LNCaP clone FGC (cell line): ENCODE measurements around the gene GAS2.

Experiments used
- DNase-seq: peaks from one replicate; pipeline ENCODE4 v3.0.0-alpha.2; 2011; ENCODE audit warnings: low read depth
- H3K4me3 ChIP-seq: 2 replicates; pipeline ENCODE4 v1.5.1; 2011; ENCODE audit warnings: mild to moderate bottlenecking, low read depth, low read length, control low read depth
- TF ChIP-seq, protein P1 (sequence below): IDR thresholded peaks from 2 replicates; pipeline ENCODE4 v1.5.1; 2012; ENCODE audit warnings: mild to moderate bottlenecking; ENCODE audit not compliant: control insufficient read depth, insufficient read depth; ENCODE audit errors: extremely low read depth

The GAS2 gene

DNA sequence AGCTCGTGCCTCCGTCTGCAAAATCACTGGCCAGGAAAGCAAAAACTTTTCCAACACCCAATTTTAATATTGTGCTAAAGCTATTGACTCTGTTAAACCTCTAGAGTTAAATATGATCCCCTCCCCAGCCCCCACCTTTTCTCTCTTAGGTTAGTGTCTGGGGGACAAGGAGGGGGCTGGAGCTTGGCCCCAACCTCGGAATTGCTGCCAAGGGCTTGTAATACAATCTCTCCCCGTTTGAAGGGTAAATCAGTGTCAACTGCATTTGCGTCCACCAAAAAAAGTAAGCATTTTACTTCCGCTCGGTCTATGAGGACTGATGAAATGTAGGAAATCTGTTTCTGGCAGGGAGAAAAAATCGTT is at the start of gene GAS2:
TSS of gene GAS2 (plus strand) at position 287 of the 363 bp plus-strand sequence. CDS start 8,259 bp downstream, outside the sequence.
- TF ChIP-seq, protein P1, sequence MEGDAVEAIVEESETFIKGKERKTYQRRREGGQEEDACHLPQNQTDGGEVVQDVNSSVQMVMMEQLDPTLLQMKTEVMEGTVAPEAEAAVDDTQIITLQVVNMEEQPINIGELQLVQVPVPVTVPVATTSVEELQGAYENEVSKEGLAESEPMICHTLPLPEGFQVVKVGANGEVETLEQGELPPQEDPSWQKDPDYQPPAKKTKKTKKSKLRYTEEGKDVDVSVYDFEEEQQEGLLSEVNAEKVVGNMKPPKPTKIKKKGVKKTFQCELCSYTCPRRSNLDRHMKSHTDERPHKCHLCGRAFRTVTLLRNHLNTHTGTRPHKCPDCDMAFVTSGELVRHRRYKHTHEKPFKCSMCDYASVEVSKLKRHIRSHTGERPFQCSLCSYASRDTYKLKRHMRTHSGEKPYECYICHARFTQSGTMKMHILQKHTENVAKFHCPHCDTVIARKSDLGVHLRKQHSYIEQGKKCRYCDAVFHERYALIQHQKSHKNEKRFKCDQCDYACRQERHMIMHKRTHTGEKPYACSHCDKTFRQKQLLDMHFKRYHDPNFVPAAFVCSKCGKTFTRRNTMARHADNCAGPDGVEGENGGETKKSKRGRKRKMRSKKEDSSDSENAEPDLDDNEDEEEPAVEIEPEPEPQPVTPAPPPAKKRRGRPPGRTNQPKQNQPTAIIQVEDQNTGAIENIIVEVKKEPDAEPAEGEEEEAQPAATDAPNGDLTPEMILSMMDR, result no peak
- no peak for DNase-seq
- H3K4me3 ChIP-seq, result peak within 1 kb of the TSS; percentile 36

DNA sequence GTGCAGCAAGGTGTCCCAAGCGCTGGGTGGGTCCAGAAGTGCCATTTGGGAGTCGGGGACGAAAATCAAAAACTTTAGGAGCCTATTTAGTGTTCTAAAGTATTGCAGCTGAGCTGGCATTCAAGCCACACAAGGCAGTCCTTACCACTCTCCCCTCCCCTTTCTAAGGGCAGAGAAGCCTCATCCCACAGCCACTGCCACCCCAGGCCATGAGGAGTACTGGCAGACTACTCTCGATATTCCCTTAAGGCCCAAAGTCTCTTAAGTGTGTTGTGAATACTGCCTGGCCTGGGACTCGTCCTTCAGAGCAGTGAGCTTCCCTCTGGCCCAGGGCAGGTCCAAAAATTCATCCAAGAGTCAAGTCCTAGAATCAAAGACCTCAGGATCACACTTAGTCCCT is 48.5 kb upstream of the GAS2 start:
- TF ChIP-seq, protein P1, result no peak
- no peak for DNase-seq
- H3K4me3 ChIP-seq, result no peak overlapping the region

DNA sequence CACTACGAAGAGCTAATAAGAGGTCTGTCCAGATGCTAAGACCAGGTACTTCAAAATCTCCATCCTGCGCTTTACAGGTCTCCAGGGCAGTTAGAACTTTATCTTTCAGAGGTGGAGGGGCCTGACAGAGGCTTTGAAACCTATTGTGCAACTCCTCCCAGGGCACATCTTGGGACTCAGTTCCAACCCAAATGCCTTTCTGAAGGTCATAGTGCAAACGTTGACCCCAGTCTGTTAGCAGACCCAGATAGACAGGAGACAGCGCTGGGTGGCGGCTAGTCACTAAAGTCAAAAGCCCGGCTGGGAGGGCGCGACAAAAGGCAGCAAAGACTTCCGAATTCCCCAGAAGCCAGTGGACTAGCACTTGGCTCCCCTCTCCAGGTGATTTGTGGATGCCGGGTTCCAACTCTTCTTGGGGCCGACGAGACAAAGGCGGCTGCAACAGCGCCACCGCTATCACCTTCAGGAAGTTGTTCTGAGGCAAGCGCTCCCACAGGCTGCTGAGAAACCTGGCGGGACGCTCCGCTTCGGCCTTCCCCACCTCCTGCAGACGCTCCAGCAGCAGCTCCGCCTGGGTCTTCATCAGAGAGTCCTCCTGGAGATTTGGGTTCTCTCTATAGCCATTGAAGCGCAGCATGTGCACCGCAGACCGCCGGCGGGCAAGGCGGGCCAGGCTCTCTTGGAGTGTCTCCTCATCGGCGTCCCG is 41.5 kb upstream of the GAS2 start:
- H3K4me3 ChIP-seq, result peak overlapping the region; percentile 67
- TF ChIP-seq, protein P1, result peak; percentile 67
- peak; percentile 53 for DNase-seq

DNA sequence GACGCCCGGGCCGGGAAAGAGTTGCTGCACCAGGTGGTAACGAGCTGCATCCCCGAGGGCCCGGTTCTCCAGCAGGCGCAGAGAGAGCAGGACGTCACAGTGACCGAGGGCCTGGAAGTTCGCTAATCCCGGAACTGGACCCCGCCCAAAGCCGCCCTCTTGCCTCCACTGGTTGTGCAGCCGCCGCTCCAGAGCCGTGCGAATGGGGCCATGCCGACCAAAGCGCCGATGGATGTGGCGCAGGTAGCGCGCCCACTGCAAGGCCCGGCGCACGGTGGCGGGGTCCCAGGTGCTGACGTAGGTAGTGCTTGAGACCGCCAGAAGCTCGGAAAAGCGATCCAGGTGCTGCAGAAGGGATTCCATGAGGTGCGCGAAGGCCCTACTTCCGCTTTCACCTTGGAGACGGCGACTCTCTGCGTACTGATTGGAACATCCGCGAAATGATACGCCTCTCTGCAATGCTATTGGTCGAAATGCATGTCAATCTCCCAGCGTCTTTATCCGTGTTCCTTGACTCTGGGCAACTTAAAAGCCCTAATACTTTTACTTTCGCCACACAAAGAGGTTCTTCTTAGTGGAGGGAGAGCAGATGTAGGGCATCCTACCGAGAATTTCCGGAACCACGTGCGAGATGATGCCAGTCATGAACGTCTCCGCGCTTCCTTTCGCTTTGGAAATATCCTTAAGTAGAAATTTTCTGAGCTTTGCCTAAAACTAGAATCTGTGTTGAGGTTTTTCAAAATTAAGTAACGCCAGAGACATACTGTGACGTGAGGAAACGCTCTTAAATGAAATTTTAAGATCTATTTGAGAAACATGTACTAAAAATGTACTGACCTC is 40.7 kb upstream of the GAS2 start, which contains the start of gene FANCF:
TSS of gene FANCF (minus strand) at position 376 of the 840 bp plus-strand sequence. CDS start at position 363, 13 bp downstream.
- H3K4me3 ChIP-seq, result peak within 1 kb of the TSS; percentile 67
- peak; percentile 99 for DNase-seq
- TF ChIP-seq, protein P1, result 0 out of 2 replicates have a peak, but pooled peaks have one; percentile 7

DNA sequence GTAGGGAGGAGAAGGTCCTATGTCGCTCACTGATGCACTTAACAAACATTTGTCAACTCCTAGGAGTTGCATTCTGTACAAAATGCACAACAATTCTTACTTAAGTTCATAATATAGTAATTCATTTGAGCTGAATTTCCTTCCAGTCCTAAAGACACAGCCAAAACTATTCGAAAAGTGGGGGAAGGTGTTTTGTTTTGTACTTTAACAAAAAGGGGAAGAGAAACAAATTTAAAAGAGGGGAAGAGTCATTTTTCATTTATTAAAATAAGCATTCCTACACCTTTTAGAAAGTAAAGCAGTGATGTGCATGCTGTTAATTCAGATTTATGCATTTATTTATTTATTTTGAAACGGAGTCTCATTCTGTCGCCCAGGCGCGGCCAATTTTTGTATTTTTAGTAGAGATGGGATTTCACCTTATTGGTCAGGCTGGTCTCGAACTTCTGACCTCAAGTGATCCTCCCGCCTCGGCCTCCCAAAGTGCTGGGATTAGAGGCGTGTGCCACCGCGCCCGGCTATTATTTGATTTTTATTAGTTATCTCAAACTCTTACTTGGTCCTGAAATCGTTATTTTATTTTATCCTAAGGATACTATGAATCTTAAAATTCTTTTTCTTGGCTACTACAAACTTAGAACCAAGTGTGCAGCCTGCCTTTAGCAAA is 39.7 kb upstream of the GAS2 start:
- peak overlapping the region; percentile 67 for H3K4me3 ChIP-seq
- no peak for DNase-seq
- TF ChIP-seq, protein P1, result no peak

DNA sequence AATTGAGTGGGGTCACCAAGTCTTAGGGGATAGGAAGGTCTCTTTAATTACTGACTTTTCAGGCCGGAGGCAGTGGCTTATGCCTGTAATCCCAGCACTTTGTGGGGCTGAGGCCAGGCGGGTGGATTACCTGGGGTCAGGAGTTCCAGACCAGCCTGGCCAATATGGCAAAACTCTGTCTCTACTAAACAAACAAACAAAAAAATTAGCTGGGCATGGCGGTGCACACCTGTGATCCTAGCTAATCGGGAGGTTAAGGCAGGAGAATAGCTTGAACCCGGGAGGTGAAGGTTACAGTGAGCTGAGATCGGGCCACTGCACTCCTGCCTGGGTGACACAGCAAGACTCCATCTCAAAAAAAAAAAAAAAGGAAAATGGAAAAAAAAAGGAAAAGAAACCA is 39.0 kb upstream of the GAS2 start:
- no peak overlapping the region for H3K4me3 ChIP-seq
- no peak for DNase-seq

More for the DNA sequence above, 39.0 kb upstream of the GAS2 start:
- TF ChIP-seq, protein P1, result no peak
